GM12874 (cell line): ENCODE measurements around the gene GPC1.

Source experiments
- CTCF ChIP-seq: IDR thresholded peaks from 2 replicates; pipeline ENCODE4 v1.5.1; 2011; ENCODE audit warnings: low read depth, mild to moderate bottlenecking, control low read depth, low read length, moderate library complexity; ENCODE audit not compliant: insufficient read depth

The GPC1 gene

GRCh38 chr2:240436683-240437550, 1.5 kb downstream of the GPC1 start:
- no peak for TF ChIP-seq CTCF

- no peak for TF ChIP-seq CTCF
Measured at GRCh38 chr2:240437551-240437860, 2.0 kb downstream of the GPC1 start.

- TF ChIP-seq CTCF, result peak; percentile 96
Measured at GRCh38 chr2:240437861-240438809, 2.7 kb downstream of the GPC1 start.

- TF ChIP-seq CTCF, result no peak
Measured at GRCh38 chr2:240438810-240439697, 3.6 kb downstream of the GPC1 start.

GRCh38 chr2:240439698-240440151, 4.3 kb downstream of the GPC1 start:
- TF ChIP-seq CTCF, result no peak

GRCh38 chr2:240440251-240440650, 4.8 kb downstream of the GPC1 start:
- no peak for TF ChIP-seq CTCF
